ENCODE data around the gene TWIST1. TPM values are rescaled to one million over a fixed set of nuclear protein-coding genes. Genes with fewer than 3 reads are reported as not detected.

The TWIST1 gene
- total and polyA plus RNA-seq, 2 donors: 0.66 to 1.5 TPM

Other genes with a start within 250 kb of the TWIST1 start
- not detected for gene FERD3L, start 27.8 kb upstream of the TWIST1 start, total RNA-seq
- not detected for gene FERD3L, start 27.8 kb upstream of the TWIST1 start, polyA plus RNA-seq

Measured in thymus (tissue), 2 donors.